SJSA1 (cell line): ENCODE measurements around the gene MAPRE2. TPM values are rescaled to one million over a fixed set of nuclear protein-coding genes. Genes with fewer than 3 reads are reported as not detected.

Source experiments
- total RNA-seq: library from RNA; depleted of rRNA; stranded (reverse); fragments of >200 nt; shearing (Covaris generic); gene quantifications from 2 replicates; pipeline ENCODE4 v1.2.3, GENCODE V29; 2014; rRNA removed

MAPRE2 gene
- total RNA-seq, 1 experiment from 2014 or later = 30.1 TPM

Other genes with a start within 250 kb of the MAPRE2 start
- 9.9 and 11.4 TPM in 2 replicates for gene ZNF397, start 199.6 kb downstream of the MAPRE2 start, total RNA-seq
- 7.5 TPM in 2 replicates for gene ZSCAN30, start 248.8 kb downstream of the MAPRE2 start, total RNA-seq